Measurements from ENCODE around the gene KRABD2.

The KRABD2 gene

DNA sequence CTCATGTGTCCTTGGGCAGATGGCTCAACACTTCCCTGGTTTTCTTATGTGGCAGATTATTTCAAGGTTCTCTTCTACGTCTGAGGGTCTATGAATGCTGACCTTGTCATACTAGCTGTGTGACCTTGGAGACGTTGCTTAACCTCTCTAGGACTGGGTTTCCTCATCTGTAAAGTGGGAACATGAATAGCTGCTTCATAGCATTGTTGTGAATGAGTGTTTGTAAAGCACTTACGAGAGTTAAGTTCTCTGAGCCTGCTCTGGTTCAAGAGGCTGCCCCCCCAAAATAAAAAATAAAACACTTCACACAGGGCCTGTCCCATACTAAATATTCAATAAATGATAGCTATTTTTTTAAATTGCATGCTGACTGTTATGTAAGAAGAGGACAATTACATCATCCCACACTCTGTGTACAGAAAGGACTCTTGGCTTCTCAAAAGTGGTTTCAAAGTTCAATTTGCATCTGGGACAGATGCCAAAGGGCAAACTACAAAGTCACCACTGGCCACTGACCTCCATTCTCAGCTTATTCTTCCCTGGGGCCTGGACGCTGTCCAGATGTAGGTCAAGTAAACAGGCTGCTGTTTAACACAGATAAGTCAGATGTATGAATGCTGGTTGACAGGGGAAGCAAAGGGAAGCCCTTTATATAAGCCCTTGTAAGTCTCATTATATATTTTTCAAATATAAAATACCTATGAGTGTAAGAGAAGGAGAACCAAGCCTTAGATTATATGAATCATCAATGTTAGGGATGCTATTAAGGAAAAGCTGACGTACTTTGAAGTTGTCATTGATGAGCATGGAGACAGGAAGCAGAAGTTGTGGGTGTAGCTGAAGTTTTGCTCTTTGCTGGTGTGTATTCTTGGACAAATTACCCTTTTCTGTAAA, 43.8 kb upstream of the KRABD2 start:
- dilution Hi-C loops (cut with MboI; ENCODE audit: extremely low pct_ligation_motif_present, low sequenced_read_pairs), result no loop called here
- Histone ChIP-seq H4K20me1 (ENCODE audit: control insufficient read depth, extremely low read depth, insufficient read depth, low read length) (no peaks in the 10 kb centered on the region), H3K9me3 (ENCODE audit: control insufficient read depth, low read depth, low read length) (no peaks in the 10 kb centered on the region), H3K27ac (ENCODE audit: control insufficient read depth, insufficient read depth, low read length) (no peak overlapping the region), H3K27me3 (ENCODE audit: control insufficient read depth, extremely low read depth, insufficient read depth, low read length) (no peaks in the 10 kb centered on the region), H3K4me1 (ENCODE audit: control insufficient read depth, extremely low read depth, insufficient read depth, low read length) (no peaks in the 10 kb centered on the region), H3K9ac (ENCODE audit: control insufficient read depth, extremely low read depth, insufficient read depth, low read length) (no peak overlapping the region), H3K36me3 (ENCODE audit: control insufficient read depth in 2 of 2, extremely low read depth in 1 of 2, insufficient read depth in 2 of 2, low read length in 2 of 2) (no peaks in the 10 kb centered on the region), H2AFZ (ENCODE audit: control insufficient read depth, low read length) (no peak overlapping the region), H3K79me2 (ENCODE audit: control insufficient read depth, insufficient read depth, low read length) (no peaks in the 10 kb centered on the region), H3K9me1 (ENCODE audit: control insufficient read depth, extremely low read depth, insufficient read depth, low read length) (no peaks in the 10 kb centered on the region), H3K4me3 (ENCODE audit: control insufficient read depth in 2 of 3, extremely low read depth in 1 of 3, insufficient read depth in 2 of 3, low read depth in 1 of 3, low read length in 3 of 3) (no peak overlapping the region), H3K4me2 (ENCODE audit: control insufficient read depth, extremely low read depth, insufficient read depth, low read depth, low read length) (no peak overlapping the region)
- no peak for TF ChIP-seq EZH2 (IDR thresholded peaks at IDR 0.05; ENCODE audit: low read length)
- TF ChIP-seq, protein P1, sequence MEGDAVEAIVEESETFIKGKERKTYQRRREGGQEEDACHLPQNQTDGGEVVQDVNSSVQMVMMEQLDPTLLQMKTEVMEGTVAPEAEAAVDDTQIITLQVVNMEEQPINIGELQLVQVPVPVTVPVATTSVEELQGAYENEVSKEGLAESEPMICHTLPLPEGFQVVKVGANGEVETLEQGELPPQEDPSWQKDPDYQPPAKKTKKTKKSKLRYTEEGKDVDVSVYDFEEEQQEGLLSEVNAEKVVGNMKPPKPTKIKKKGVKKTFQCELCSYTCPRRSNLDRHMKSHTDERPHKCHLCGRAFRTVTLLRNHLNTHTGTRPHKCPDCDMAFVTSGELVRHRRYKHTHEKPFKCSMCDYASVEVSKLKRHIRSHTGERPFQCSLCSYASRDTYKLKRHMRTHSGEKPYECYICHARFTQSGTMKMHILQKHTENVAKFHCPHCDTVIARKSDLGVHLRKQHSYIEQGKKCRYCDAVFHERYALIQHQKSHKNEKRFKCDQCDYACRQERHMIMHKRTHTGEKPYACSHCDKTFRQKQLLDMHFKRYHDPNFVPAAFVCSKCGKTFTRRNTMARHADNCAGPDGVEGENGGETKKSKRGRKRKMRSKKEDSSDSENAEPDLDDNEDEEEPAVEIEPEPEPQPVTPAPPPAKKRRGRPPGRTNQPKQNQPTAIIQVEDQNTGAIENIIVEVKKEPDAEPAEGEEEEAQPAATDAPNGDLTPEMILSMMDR (optimal IDR thresholded peaks at IDR 0.05 in 1 of 3, IDR thresholded peaks at IDR 0.05 in 1 of 3, conservative IDR thresholded peaks at IDR 0.05 in 1 of 3; ENCODE audit: extremely low read depth in 1 of 3, insufficient read depth in 2 of 3, low read length in 3 of 3), result no peak
- FAIRE-seq (no peak), DNase-seq (ENCODE audit: low read depth, low spot score) (no peak)

DNA sequence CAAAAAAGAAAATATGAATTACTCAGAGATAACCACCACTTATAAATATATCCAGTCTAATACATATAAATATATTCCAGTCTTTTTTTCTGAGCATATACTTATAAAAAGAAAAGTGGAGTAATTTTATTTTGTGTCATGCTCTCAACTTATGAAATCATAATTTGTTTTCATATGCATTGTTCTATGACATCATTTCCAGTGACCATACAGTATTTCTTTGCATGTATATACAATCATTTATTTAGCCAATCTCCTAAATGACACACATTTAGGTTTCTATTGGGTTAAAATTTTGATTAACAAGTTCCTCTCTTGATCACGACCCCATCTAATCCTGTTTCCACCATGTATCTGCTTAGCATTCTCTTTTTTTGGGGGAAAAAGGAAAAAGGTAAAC, 42.8 kb upstream of the KRABD2 start:
- Histone ChIP-seq H4K20me1 (ENCODE audit: control insufficient read depth, extremely low read depth, insufficient read depth, low read length) (no peaks in the 10 kb centered on the region), H3K9me1 (ENCODE audit: control insufficient read depth, extremely low read depth, insufficient read depth, low read length) (no peaks in the 10 kb centered on the region), H3K4me1 (ENCODE audit: control insufficient read depth, extremely low read depth, insufficient read depth, low read length) (no peaks in the 10 kb centered on the region), H2AFZ (ENCODE audit: control insufficient read depth, low read length) (no peak overlapping the region), H3K4me3 (ENCODE audit: control insufficient read depth in 2 of 3, extremely low read depth in 1 of 3, insufficient read depth in 2 of 3, low read depth in 1 of 3, low read length in 3 of 3) (no peak overlapping the region), H3K27ac (ENCODE audit: control insufficient read depth, insufficient read depth, low read length) (no peak overlapping the region), H3K36me3 (ENCODE audit: control insufficient read depth in 2 of 2, extremely low read depth in 1 of 2, insufficient read depth in 2 of 2, low read length in 2 of 2) (no peaks in the 10 kb centered on the region), H3K9ac (ENCODE audit: control insufficient read depth, extremely low read depth, insufficient read depth, low read length) (no peak overlapping the region), H3K4me2 (ENCODE audit: control insufficient read depth, extremely low read depth, insufficient read depth, low read depth, low read length) (no peak overlapping the region), H3K27me3 (ENCODE audit: control insufficient read depth, extremely low read depth, insufficient read depth, low read length) (no peaks in the 10 kb centered on the region), H3K9me3 (ENCODE audit: control insufficient read depth, low read depth, low read length) (no peaks in the 10 kb centered on the region), H3K79me2 (ENCODE audit: control insufficient read depth, insufficient read depth, low read length) (no peaks in the 10 kb centered on the region)
- DNase-seq (ENCODE audit: low read depth, low spot score) (no peak), FAIRE-seq (no peak)
- no peak for TF ChIP-seq EZH2 (IDR thresholded peaks at IDR 0.05; ENCODE audit: low read length)
- TF ChIP-seq, protein P1 (optimal IDR thresholded peaks at IDR 0.05 in 1 of 3, IDR thresholded peaks at IDR 0.05 in 1 of 3, conservative IDR thresholded peaks at IDR 0.05 in 1 of 3; ENCODE audit: extremely low read depth in 1 of 3, insufficient read depth in 2 of 3, low read length in 3 of 3), result no peak
- dilution Hi-C loops (cut with MboI; ENCODE audit: extremely low pct_ligation_motif_present, low sequenced_read_pairs), result no loop called here
